Lower leg skin (tissue), 4 donors: Measurements from ENCODE around the gene PMEPA1. TPM values are rescaled to one million over a fixed set of nuclear protein-coding genes. Genes with fewer than 3 reads are reported as not detected.

Experiments
- DNase-seq, 2 donors: peaks; one replicate each; pipeline ENCODE4 v3.0.0-alpha.2; 2019; ENCODE audit warnings: low spot score in 2 of 2
- H3K4me3 ChIP-seq: fragments of 200-600 bp; sonication (generic); 2 replicates; pipeline ENCODE4 v1.5.1; 2017; ENCODE audit warnings: mild to moderate bottlenecking, low read depth; ENCODE audit not compliant: poor library complexity, severe bottlenecking
- POLR2A ChIP-seq, 2 donors: fragments of 450-650 bp; IDR thresholded peaks; one replicate each; pipeline ENCODE4 v1.6.1; 2016 to 2017; ENCODE audit warnings: antibody characterized with exemption in 2 of 2, mild to moderate bottlenecking in 1 of 2, moderate library complexity in 1 of 2
- WGBS, 2 donors: methylation state at CpG; one replicate each; pipeline ENCODE4 v1.1.5; 2018; 5-methylcytosine and 5-hydroxymethylcytosine counted together
- intact Hi-C: fragments of 100-400 bp; cut with DNase I; formaldehyde crosslinking; loops from one replicate; pipeline ENCODE4 v1.15.0; 2023; ENCODE audit warnings: low total_unique reads
- total RNA-seq, 4 donors: library from RNA; depleted of rRNA; stranded (reverse); fragments of >200 nt; gene quantifications; one replicate each; pipeline ENCODE4 v1.1.0, GENCODE V29; 2016
- TF ChIP-seq, protein P1 (sequence below), 3 donors: fragments of 450-650 bp; IDR thresholded peaks; one replicate each; pipeline ENCODE4 v1.5.1; 2016; ENCODE audit warnings: antibody characterized with exemption in 3 of 3, mild to moderate bottlenecking in 3 of 3, moderate library complexity in 2 of 3

The PMEPA1 gene
- total RNA-seq, 4 donors from 2014 or later = 4.3 to 22.1 (median 11.8) TPM

DNA sequence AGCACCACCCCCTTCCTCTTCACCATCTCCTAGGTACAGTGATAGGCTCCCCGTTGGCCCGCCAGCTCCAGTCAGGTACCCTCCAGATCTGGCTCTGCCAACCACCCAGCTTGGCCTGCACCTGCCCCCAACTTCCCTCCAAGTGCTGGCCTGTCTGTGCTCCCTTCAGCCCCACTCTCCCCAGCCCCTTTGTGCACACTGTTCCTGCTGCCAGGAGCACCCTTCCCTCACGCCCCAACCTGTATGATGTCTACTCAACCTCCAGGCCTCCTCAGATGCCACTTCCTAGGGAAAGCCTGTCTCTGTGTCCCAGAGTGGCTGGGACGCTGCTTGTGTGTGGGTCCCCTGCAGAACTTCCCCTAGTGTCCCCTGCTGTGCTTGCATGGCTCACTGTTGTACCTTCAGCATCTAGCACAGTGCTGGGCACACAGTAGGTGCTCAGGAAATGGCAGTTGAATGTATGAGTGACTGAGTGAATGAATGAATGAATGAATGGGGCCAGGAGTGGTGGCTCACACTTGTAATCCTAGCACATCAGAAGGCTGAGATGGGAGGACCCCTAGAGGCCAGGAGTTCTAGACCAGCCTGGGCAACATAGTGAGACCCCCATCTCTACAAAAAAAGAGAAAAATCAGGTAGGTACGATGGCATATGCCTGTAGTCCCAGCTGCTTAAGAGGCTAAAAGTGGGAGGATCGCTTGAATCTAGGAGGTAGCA lies 92.6 kb downstream of the PMEPA1 start:
- no peak overlapping the region for H3K4me3 ChIP-seq
- intact Hi-C loops = no loop called here
- peak in 1 of 2 donors; percentile 81 for DNase-seq
- no peak for TF ChIP-seq POLR2A (IDR thresholded peaks at IDR 0.05)
- TF ChIP-seq, protein P1, sequence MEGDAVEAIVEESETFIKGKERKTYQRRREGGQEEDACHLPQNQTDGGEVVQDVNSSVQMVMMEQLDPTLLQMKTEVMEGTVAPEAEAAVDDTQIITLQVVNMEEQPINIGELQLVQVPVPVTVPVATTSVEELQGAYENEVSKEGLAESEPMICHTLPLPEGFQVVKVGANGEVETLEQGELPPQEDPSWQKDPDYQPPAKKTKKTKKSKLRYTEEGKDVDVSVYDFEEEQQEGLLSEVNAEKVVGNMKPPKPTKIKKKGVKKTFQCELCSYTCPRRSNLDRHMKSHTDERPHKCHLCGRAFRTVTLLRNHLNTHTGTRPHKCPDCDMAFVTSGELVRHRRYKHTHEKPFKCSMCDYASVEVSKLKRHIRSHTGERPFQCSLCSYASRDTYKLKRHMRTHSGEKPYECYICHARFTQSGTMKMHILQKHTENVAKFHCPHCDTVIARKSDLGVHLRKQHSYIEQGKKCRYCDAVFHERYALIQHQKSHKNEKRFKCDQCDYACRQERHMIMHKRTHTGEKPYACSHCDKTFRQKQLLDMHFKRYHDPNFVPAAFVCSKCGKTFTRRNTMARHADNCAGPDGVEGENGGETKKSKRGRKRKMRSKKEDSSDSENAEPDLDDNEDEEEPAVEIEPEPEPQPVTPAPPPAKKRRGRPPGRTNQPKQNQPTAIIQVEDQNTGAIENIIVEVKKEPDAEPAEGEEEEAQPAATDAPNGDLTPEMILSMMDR (IDR thresholded peaks at IDR 0.05) = no peak
- WGBS, 2 donors = 84 to 90% methylated on average over 6 of the region's 6 CpGs

DNA sequence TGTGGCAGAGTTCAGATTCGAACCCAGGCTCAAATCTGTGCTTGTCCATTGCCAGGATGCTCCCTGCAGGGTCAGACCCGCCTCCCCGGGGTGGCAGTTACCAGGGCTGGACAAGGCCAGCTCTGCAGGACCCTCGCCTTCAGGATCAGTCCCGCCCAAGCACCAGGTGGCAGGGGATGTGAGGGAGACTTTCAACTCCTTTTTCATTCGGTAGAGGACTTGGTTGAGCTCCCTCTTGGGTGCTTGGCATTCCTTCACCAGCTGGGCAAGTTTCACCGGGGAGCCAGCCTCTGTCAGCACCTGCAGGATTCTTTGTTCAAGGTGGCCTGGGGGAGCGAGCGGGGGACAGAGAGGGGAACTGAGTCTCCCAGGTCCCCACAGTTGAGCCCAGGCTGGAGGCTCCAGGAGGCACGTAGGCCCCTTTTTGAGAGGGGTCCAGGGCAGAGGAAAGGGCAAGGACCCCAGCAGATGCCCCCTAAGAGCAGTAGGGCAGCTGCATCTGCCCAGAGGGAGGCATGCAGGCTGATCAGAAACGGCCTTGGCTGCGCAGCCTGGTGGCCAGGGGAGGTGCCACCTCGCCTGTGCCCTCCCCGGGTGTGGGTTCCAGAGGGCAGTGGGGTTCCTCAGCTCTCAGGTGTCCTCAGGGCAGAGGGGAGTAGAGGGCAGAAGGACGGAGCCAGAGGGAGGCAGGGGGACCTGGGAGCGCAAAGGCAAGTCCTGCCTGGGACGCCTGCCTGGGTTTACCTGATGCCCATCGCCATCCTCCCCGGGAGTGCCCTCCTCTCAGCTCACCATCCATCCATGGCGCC lies 93.5 kb downstream of the PMEPA1 start:
- TF ChIP-seq, protein P1 (IDR thresholded peaks at IDR 0.05) = no peak
- no peak for TF ChIP-seq POLR2A (IDR thresholded peaks at IDR 0.05)
- DNase-seq = peak in 1 of 2 donors; percentile 74
- H3K4me3 ChIP-seq = no peak overlapping the region
- intact Hi-C loops = no loop called here
- WGBS, 2 donors = 83 to 90% methylated on average over 12 to 19 of the region's 20 CpGs

DNA sequence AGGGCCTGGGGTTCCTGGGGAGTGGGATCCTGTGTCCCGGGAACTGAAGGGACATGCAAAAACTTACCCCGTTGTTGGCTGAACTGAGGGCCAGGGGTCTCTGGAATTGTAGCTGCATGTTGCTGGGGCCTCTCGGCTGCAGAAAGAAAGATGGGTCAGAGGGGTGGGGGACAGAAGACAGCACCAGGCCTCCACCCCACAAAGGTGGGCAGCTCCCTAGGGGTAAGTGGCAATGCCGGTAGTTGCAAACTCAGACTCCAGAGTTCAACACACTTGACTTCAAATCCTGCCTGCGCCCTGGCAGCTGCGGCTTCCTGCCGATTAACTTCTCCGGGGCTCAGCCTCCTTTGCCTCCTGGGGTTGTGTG lies 94.4 kb downstream of the PMEPA1 start:
- no peak overlapping the region for H3K4me3 ChIP-seq
- no peak for TF ChIP-seq POLR2A (IDR thresholded peaks at IDR 0.05)
- TF ChIP-seq, protein P1 (IDR thresholded peaks at IDR 0.05) = no peak
- WGBS, 2 donors = 74 to 80% methylated on average over 8 of the region's 8 CpGs
- peak in 1 of 2 donors; percentile 78 for DNase-seq
- intact Hi-C loops = no loop called here

DNA sequence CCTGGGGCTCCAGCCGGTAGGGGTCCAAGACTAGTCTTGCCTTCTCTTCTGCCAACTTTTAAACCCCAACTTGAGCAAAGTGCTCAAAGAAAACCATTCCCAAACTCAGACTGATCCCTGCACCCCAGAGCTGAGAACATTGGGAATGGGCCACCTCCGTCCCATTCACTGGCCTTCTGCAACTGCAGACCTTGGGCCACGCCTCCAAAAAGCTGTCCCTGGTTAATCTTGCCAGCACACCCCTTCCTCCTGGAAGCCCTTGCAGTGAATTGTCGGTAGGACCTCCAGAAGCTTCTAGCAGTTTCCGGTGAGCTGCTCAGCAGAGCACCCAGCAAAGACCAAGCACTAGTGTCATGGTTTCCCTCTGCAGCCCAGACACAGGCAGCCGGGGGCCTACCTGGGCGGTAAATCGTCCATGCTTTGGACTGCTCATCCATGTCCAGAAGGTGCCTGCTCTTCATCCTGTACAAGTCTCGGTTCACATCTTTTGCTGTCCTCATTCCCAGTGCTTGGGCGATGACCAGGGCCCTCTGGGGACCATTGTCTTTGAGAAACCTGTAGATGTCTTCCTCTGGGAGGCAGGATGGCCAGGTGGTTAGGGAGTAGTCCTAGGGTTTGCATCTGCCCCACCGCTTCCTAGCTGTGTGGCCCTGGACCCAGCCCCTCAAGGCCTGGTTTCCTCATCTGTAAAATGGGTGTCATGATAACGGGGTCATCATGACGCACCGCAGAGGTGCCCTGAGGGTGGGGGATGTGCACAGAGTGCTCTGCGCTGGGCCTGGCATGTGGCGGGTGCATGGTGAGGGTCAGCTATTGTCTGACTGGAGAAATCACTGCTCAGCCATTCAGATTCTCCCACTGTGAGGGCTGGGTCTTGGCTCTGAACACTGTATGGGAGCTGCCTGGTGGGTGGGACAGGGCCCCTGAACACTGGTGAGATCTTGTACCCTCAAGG lies 95.0 kb downstream of the PMEPA1 start:
- intact Hi-C loops = no loop called here
- H3K4me3 ChIP-seq = no peak overlapping the region
- TF ChIP-seq POLR2A (IDR thresholded peaks at IDR 0.05) = no peak
- TF ChIP-seq, protein P1 (IDR thresholded peaks at IDR 0.05) = no peak
- 89% methylated on average over 16 of the region's 16 CpGs for WGBS, 2 donors
- peak in 1 of 2 donors; percentile 68 for DNase-seq

DNA sequence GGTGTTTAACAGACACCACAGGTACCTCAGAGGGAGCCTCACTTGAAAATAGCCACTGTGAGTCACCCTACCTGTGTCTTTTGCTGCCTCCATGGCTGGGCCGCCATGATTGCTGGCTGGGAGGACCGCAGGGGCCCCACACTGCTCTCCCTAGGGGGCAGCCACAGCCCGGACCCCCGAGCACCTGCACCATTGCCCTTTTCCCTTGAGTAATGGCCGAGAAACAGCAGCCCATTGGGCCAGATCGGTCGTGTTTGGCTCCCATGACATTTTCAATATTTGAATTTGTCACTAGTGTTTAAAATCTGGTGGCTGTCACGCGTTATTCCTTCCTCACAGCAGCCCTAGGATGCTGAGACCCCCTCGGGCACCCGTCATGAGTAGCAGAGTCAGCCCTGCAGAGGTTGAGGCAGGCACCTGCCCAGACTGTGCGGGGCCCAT lies 96.3 kb downstream of the PMEPA1 start:
- no peak for TF ChIP-seq POLR2A (IDR thresholded peaks at IDR 0.05)
- TF ChIP-seq, protein P1 (IDR thresholded peaks at IDR 0.05) = no peak
- no peak overlapping the region for H3K4me3 ChIP-seq
- peak in 1 of 2 donors; percentile 70 for DNase-seq
- WGBS, 2 donors = 88 to 89% methylated on average over 10 to 12 of the region's 12 CpGs
- intact Hi-C loops = no loop called here
